ENCODE measurements around the gene ACER3. TPM values are rescaled to one million over a fixed set of nuclear protein-coding genes. Genes with fewer than 3 reads are reported as not detected.

The ACER3 gene
- total RNA-seq, 1 donor from 2014 or later, result 67.2 TPM

- H3K9me3 ChIP-seq, result no peaks in the 10 kb centered on the region
- ATAC-seq, result peak; percentile 70 to 71
- H3K36me3 ChIP-seq, result no peaks in the 10 kb centered on the region
- TF ChIP-seq, protein P1, sequence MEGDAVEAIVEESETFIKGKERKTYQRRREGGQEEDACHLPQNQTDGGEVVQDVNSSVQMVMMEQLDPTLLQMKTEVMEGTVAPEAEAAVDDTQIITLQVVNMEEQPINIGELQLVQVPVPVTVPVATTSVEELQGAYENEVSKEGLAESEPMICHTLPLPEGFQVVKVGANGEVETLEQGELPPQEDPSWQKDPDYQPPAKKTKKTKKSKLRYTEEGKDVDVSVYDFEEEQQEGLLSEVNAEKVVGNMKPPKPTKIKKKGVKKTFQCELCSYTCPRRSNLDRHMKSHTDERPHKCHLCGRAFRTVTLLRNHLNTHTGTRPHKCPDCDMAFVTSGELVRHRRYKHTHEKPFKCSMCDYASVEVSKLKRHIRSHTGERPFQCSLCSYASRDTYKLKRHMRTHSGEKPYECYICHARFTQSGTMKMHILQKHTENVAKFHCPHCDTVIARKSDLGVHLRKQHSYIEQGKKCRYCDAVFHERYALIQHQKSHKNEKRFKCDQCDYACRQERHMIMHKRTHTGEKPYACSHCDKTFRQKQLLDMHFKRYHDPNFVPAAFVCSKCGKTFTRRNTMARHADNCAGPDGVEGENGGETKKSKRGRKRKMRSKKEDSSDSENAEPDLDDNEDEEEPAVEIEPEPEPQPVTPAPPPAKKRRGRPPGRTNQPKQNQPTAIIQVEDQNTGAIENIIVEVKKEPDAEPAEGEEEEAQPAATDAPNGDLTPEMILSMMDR (IDR thresholded peaks at IDR 0.05), result no peak
- no peak for DNase-seq
- H3K27ac ChIP-seq, result peak overlapping the region; percentile 13
- peak overlapping the region; percentile 1 for H3K4me3 ChIP-seq
- H3K27me3 ChIP-seq (ENCODE audit: low read depth), result no peaks in the 10 kb centered on the region
- peaks cover 13% of the 10 kb centered on the region for H3K4me1 ChIP-seq
- intact Hi-C loops (cut with DNase I), result no loop called here
Observed at GRCh38 chr11:76910620-76911414, 50.1 kb downstream of the ACER3 start.

- H3K27ac ChIP-seq, result peak overlapping the region; percentile 13
- intact Hi-C loops (cut with DNase I), result no loop called here
- H3K4me3 ChIP-seq, result peak overlapping the region; percentile 1
- H3K36me3 ChIP-seq, result no peaks in the 10 kb centered on the region
- ATAC-seq (no peak), DNase-seq (no peak)
- TF ChIP-seq, protein P1 (IDR thresholded peaks at IDR 0.05), result no peak
- no peaks in the 10 kb centered on the region for H3K27me3 ChIP-seq (ENCODE audit: low read depth)
- H3K9me3 ChIP-seq, result no peaks in the 10 kb centered on the region
- peaks cover 13% of the 10 kb centered on the region for H3K4me1 ChIP-seq
Observed at GRCh38 chr11:76911415-76911808, 50.7 kb downstream of the ACER3 start.

GRCh38 chr11:76916712-76917111, 56.0 kb downstream of the ACER3 start:
- Histone ChIP-seq H3K27me3 (ENCODE audit: low read depth) (no peaks in the 10 kb centered on the region), H3K4me1 (peaks cover 24% of the 10 kb centered on the region), H3K4me3 (no peak overlapping the region), H3K27ac (no peak overlapping the region), H3K9me3 (no peaks in the 10 kb centered on the region), H3K36me3 (no peaks in the 10 kb centered on the region)
- intact Hi-C loops (cut with DNase I), result loop anchor here (5.0 kb wide), 1 partner anchor 104 kb away; no protein-coding TSS in a partner anchor
- ATAC-seq (no peak), DNase-seq (no peak)
- TF ChIP-seq, protein P1 (IDR thresholded peaks at IDR 0.05), result no peak

GRCh38 chr11:76918941-76919386, 58.2 kb downstream of the ACER3 start:
- ATAC-seq (peak; percentile 82 to 92), DNase-seq (no peak)
- Histone ChIP-seq H3K36me3 (no peaks in the 10 kb centered on the region), H3K4me3 (peak overlapping the region; percentile 24), H3K9me3 (no peaks in the 10 kb centered on the region), H3K27me3 (ENCODE audit: low read depth) (no peaks in the 10 kb centered on the region), H3K27ac (no peak overlapping the region), H3K4me1 (peaks cover 20% of the 10 kb centered on the region)
- intact Hi-C loops (cut with DNase I), result loop anchor here (5.0 kb wide), 1 partner anchor 107 kb away; no protein-coding TSS in a partner anchor
- TF ChIP-seq, protein P1 (IDR thresholded peaks at IDR 0.05), result peak; percentile 70

DNA sequence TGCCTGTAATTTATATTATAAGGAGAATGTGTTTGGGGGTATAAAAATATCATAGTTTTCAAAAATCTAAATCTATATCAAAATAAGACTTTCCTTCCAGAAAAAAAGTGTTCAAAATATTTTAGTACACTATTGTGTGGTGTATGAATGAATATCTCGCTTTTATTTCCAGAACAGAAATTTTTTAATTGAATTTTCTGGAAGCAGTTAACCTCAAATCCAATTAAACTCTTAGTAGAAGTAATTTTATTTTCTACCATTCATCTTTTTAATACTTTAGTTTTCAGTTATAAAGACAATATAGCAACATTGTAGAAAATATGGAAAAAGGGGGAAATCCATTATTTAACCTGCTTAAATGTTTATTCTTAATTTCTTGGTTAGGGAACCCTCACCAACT, 58.7 kb downstream of the ACER3 start:
- Histone ChIP-seq H3K36me3 (no peaks in the 10 kb centered on the region), H3K4me1 (peaks cover 20% of the 10 kb centered on the region), H3K27ac (no peak overlapping the region), H3K9me3 (no peaks in the 10 kb centered on the region), H3K4me3 (no peak overlapping the region), H3K27me3 (ENCODE audit: low read depth) (no peaks in the 10 kb centered on the region)
- intact Hi-C loops (cut with DNase I), result loop anchor here (5.0 kb wide), 1 partner anchor 107 kb away; no protein-coding TSS in a partner anchor
- ATAC-seq (no peak), DNase-seq (no peak)
- TF ChIP-seq, protein P1 (IDR thresholded peaks at IDR 0.05), result no peak
